DOHH2 (cell line): Measurements from ENCODE around the gene ISG15.
"Not testable (repeated sequence)": the region's sequence is repeated elsewhere in the genome, so short reads cannot be mapped to it uniquely, and the experiment has no call there.

Experiments
- H3F3A ChIP-seq: fragments of 200-600 bp; sonication (generic), shearing (Covaris generic); 2 replicates; pipeline ENCODE4 v1.6.0; 2016; ENCODE audit warnings: antibody characterized with exemption, mild to moderate bottlenecking; ENCODE audit not compliant: control insufficient read depth, insufficient read depth
- H3K27ac ChIP-seq: fragments of 200-600 bp; sonication (generic); 2 replicates; pipeline ENCODE4 v1.5.1; 2014; ENCODE audit warnings: low read depth, mild to moderate bottlenecking, low read length, moderate library complexity
- H3K27me3 ChIP-seq: fragments of 200-600 bp; sonication (generic); 2 replicates; pipeline ENCODE4 v1.6.1; 2014; ENCODE audit warnings: mild to moderate bottlenecking, low read length, mixed read lengths; ENCODE audit not compliant: control insufficient read depth
- H3K36me3 ChIP-seq: fragments of 200-600 bp; sonication (generic); 2 replicates; pipeline ENCODE4 v1.6.1; 2014; ENCODE audit warnings: mild to moderate bottlenecking, low read length, moderate library complexity, mixed read lengths; ENCODE audit not compliant: control insufficient read depth
- H3K4me1 ChIP-seq: fragments of 200-600 bp; sonication (generic); 2 replicates; pipeline ENCODE4 v1.6.1; 2014; ENCODE audit warnings: mild to moderate bottlenecking, low read length, mixed read lengths; ENCODE audit not compliant: control insufficient read depth
- H3K4me2 ChIP-seq: fragments of 200-600 bp; sonication (generic); 2 replicates; pipeline ENCODE4 v1.6.0; 2014; ENCODE audit warnings: mild to moderate bottlenecking, low read length, moderate library complexity
- H3K4me3 ChIP-seq: fragments of 200-600 bp; sonication (generic); 2 replicates; pipeline ENCODE4 v1.5.1; 2014; ENCODE audit warnings: mild to moderate bottlenecking, low read length, mixed read lengths
- H3K79me2 ChIP-seq: fragments of 200-600 bp; sonication (generic); 2 replicates; pipeline ENCODE4 v1.6.1; 2014; ENCODE audit warnings: mild to moderate bottlenecking, low read length, mixed read lengths; ENCODE audit not compliant: control insufficient read depth
- H3K9me2 ChIP-seq: fragments of 200-600 bp; sonication (generic); replicated peaks from 2 replicates; pipeline ENCODE4 v1.6.1; 2014; ENCODE audit warnings: mild to moderate bottlenecking, low read length, mixed read lengths; ENCODE audit not compliant: control insufficient read depth
- H3K9me3 ChIP-seq: fragments of 200-600 bp; sonication (generic); 2 replicates; pipeline ENCODE4 v1.6.1; 2014; ENCODE audit warnings: antibody characterized with exemption, low read length, mixed read lengths; ENCODE audit not compliant: control insufficient read depth, insufficient read depth
- H4K20me1 ChIP-seq: fragments of 200-600 bp; sonication (generic); 2 replicates; pipeline ENCODE4 v1.6.0; 2014; ENCODE audit warnings: low read depth, mild to moderate bottlenecking, antibody characterized with exemption, low read length, moderate library complexity; ENCODE audit not compliant: control insufficient read depth, insufficient read depth
- EZH2phosphoT487 ChIP-seq: fragments of 200-600 bp; sonication (generic); IDR thresholded peaks from 2 replicates; pipeline ENCODE4 v1.6.1; 2017; ENCODE audit warnings: borderline replicate concordance, mild to moderate bottlenecking, antibody characterized with exemption, low read length, moderate library complexity, mixed read lengths
- TF ChIP-seq, protein P1 (sequence below): fragments of 200-600 bp; sonication (generic); IDR thresholded peaks from one replicate; pipeline ENCODE4 v1.5.1; 2014; ENCODE audit warnings: antibody characterized with exemption, mild to moderate bottlenecking, low read depth, low read length; ENCODE audit not compliant: poor library complexity, severe bottlenecking

ISG15 gene

DNA sequence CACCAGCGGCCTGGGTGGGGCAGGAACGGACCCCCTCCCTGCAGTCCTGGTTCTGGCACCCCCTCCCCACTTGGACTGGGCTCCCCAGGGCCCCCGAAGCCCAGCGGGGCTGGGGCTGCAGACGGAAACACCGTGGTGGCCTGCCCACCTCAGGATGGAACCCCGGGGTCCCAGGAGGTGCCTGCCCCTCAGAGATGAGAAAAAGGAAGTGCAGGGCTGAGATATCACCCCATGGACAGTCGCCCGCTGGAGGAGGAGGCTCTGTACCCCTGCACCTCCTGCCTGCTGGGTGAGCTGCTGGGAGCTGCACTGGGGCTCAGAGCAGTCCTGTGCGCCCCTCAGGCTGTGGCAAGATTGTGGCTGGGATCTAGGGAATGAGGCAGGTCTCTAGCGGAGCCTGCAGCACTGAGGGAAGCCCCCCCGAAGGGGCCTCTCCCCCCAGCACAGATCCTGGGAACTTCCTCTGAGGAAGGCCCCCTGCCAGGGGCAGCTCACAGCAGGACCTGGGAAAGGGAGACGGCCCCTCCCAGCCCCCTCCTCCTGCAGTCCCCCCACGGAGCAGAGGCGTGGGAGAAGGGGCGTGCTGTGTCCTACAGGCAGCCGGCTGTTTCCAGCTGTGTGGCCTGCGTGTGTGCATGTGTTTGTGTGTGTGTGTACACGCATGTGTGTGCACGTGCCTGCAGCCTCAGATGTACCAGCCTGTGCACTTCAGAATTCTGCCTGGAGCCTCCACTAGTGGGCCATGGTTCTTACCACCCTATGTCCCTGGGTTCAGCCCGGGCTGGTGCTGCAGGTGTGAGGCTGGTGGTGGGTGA lies 13.5 kb downstream of the ISG15 start:
- Histone ChIP-seq H3K79me2 (no peaks in the 10 kb centered on the region), H3K4me3 (no peak overlapping the region), H4K20me1 (no peaks in the 10 kb centered on the region; the same call in 1 of the 2 replicates), H3F3A (no peaks in the 10 kb centered on the region), H3K27me3 (peaks cover 33% of the 10 kb centered on the region), H3K9me3 (no peaks in the 10 kb centered on the region), H3K4me1 (peaks cover 9% of the 10 kb centered on the region), H3K36me3 (no peaks in the 10 kb centered on the region), H3K4me2 (no peak overlapping the region), H3K27ac (no peak overlapping the region), H3K9me2 (no peaks in the 10 kb centered on the region)
- TF ChIP-seq, protein P1, sequence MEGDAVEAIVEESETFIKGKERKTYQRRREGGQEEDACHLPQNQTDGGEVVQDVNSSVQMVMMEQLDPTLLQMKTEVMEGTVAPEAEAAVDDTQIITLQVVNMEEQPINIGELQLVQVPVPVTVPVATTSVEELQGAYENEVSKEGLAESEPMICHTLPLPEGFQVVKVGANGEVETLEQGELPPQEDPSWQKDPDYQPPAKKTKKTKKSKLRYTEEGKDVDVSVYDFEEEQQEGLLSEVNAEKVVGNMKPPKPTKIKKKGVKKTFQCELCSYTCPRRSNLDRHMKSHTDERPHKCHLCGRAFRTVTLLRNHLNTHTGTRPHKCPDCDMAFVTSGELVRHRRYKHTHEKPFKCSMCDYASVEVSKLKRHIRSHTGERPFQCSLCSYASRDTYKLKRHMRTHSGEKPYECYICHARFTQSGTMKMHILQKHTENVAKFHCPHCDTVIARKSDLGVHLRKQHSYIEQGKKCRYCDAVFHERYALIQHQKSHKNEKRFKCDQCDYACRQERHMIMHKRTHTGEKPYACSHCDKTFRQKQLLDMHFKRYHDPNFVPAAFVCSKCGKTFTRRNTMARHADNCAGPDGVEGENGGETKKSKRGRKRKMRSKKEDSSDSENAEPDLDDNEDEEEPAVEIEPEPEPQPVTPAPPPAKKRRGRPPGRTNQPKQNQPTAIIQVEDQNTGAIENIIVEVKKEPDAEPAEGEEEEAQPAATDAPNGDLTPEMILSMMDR, result no peak
- TF ChIP-seq EZH2phosphoT487, result no peak

DNA sequence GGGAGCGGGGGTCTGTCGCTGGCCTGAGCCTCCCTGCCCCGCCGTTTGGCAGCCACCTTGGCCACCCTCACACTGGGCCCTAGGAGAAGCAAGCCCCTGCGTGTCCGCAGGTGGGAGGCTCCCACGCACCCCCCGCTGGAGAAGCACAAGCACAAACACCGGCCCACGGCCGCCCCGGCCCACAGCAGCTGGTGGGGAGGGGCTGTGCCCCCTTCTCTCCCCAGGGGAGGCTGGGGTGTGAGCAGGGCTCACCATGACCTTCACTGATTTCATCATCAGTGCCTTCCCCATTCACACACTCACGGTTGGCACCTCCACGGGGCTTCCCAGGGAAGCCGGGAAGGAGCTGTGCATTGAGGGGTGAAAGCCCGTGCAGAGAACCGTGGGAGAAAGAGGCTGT lies 14.5 kb downstream of the ISG15 start:
- H3K4me3 ChIP-seq, result no peak overlapping the region
- H3K9me3 ChIP-seq, result no peaks in the 10 kb centered on the region
- no peaks in the 10 kb centered on the region for H3F3A ChIP-seq
- no peak overlapping the region for H3K27ac ChIP-seq
- H4K20me1 ChIP-seq, result no peaks in the 10 kb centered on the region; the same call in 1 of the 2 replicates
- H3K79me2 ChIP-seq, result no peaks in the 10 kb centered on the region
- no peak overlapping the region for H3K4me2 ChIP-seq
- H3K4me1 ChIP-seq, result peaks cover 13% of the 10 kb centered on the region
- H3K27me3 ChIP-seq, result peaks cover 33% of the 10 kb centered on the region
- H3K9me2 ChIP-seq, result no peaks in the 10 kb centered on the region
- no peaks in the 10 kb centered on the region for H3K36me3 ChIP-seq
- TF ChIP-seq, protein P1, result no peak
- no peak for TF ChIP-seq EZH2phosphoT487

DNA sequence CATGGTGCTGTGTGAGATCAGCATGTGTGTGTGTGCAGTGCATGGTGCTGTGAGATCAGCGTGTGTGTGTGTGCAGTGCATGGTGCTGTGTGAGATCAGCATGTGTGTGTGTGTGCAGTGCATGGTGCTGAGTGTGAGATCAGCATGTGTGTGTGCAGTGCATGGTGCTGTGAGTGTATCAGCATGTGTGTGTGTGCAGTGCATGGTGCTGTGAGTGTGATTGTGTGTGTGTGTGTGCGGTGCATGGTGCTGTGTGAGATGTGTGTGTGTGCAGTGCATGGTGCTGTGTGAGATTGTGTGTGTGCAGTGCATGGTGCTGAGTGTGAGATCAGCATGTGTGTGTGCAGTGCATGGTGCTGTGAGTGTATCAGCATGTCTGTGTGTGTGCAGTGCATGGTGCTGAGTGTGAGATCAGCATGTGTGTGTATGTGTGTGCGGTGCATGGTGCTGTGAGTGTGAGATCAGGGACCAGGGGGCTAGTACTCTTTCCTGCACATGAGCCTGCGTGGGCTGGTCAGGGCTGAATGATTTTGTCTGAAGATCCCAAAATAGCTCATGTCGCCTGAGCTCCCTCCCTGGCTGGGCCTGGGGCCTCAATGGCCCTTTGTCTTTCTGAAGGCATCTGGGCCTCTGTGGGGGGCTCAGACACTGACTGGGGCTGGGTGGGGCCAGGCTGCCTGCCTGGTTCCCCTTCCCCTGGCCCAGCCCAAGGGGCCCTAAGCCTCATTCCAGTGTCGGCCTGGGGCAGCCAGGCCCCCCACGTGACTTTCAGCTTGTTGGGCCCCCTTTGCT lies 17.8 kb downstream of the ISG15 start:
- not testable (repeated sequence) for H3K36me3 ChIP-seq

More for the DNA sequence above, 17.8 kb downstream of the ISG15 start:
- not testable (repeated sequence) for H3K9me3 ChIP-seq, H3K79me2 ChIP-seq, H3K4me2 ChIP-seq, H3K9me2 ChIP-seq, H3F3A ChIP-seq, H3K27ac ChIP-seq, H3K4me3 ChIP-seq, H4K20me1 ChIP-seq
- Histone ChIP-seq H3K4me1 (peaks cover 20% of the 10 kb centered on the region), H3K27me3 (peaks cover 39% of the 10 kb centered on the region)
